COLO668 (cell line): ENCODE data around the gene NR5A1.

Source experiments
- DNase-seq: peaks from one replicate; lab custom pipeline; 2025; ENCODE audit not compliant: unreplicated experiment; lab: John Stamatoyannopoulos, UW

The NR5A1 gene

DNA sequence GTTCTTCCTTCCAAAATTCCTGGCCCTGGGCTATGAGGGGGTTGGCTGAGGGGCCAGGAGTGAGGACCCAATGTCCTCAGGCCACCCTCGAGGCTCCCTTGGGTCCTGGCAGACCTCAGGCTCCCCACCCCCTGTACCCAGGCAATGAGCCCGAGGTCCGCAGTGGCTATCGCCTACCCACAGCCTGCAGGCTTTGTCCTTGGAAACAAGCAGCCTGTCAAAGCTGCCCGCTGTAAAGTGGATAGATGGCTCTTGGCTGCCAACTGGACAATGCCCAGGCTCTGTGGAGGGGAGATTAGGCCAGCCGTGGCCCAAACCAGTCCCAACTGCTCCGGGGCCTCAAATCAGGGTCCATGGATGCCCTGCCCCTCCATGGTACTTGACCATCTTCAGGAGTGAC lies 59.2 kb downstream of the NR5A1 start:
- no peak for DNase-seq

DNA sequence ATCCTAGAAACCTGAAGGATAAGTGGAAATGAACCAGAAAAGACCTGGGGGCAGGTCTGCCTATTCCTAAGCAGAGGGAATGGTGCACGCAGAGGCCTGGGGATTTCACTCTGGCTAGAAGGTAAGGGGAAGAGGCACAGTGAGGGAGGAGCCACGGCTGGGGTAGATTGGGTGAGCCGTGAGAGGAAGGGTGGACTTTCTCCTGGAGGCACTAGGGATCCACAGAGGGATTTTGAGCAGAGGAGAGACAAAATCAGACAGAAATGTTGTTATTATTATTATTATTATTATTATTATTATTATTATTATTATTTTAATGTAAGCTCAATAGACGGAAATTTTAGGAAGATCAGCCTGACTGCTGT lies 59.9 kb downstream of the NR5A1 start:
- DNase-seq, result no peak

DNA sequence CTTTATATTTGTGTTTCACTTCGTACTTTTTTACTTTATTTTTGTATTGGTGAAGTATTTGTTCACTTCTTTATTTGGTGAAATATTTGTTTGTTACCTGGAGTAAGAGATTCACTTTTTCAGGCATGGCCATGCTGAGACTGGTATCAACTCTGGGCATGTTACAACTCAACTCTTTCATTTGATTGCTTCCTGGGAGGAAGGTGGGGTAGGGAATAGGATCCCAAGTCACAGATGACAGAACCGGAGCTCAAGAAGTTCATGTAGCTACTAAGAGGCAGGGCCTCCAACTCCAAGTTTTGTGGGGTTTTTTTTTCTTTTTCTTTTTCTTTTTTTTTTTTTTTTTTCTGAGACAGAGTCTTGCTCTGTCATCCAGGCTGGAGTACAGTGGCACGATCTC lies 63.0 kb downstream of the NR5A1 start:
- no peak for DNase-seq

DNA sequence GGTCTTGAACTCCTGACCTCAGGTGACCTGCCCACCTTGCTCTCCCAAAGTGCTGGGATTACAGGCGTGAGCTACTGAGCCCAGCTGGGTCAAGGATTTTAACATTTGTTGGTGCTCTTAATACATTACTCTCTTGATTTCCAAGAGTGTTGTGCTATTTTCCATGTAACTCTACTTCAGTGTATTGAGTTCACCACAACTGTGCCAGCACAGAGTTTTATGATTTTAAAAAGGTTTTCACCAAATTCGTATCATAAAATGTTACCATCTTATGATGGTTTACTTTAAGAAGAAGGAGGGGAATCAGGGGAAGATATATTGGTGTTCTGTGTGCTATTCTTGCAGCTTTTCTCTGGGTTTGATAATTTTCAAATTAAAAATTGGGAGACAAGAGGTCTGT lies 63.6 kb downstream of the NR5A1 start:
- no peak for DNase-seq

DNA sequence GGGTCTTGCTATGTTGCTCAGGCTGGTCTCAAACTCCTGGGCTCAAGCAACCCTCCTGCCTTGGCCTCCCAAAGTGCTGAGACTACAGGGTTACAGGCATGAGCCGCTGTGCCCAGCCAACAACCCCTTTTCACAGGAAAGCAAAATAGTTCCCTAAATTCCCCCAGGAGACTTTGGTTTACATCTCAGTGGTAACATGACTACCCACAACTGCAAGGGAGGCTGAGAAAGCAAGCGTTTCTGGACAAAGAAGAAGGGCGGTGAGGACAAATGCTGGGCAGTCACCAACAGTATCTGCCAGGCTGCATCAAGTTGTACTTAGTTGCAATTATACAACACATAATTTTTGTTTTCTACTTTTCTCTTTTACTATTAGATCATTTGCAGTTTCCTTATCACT lies 64.4 kb downstream of the NR5A1 start:
- DNase-seq, result no peak

DNA sequence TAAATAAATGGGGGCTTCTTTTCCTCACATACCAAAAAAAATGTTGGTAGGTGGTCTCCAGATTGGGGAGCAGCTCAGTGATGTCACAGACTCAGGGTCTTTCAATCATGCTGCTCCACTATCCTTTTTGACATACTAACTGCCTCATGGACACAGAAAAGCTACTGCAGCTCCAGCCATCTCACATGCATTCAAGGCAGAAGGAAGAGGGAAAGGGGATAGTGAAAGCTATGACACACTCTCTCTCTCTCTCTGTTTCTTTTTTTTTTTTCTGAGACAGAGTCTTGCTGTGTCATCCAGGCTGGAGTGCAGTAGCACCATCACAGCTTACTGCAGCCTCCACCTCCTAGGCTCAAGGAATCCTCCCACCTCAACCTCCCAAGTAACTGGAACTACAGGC lies 64.8 kb downstream of the NR5A1 start:
- DNase-seq, result no peak

DNA sequence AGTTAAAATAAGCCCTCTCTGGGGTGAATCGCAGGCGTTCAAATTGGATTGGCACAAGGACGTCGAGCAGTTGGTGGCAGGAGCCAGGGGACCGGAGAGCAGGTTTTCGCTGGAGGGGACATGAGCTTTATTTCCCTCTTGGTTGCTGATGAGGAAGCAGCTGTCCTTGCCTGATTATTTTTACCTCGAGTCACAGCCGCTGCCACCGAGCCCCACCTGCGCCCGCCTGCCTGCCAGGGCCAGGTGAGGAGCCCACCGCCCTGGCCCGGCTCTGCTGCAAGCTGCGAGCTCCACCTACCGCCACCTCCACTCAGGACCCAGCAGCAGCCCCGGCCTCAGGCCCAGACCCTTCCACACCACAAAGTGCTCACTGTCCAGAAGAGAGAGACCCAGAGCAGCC lies 65.9 kb downstream of the NR5A1 start:
- DNase-seq, result no peak

DNA sequence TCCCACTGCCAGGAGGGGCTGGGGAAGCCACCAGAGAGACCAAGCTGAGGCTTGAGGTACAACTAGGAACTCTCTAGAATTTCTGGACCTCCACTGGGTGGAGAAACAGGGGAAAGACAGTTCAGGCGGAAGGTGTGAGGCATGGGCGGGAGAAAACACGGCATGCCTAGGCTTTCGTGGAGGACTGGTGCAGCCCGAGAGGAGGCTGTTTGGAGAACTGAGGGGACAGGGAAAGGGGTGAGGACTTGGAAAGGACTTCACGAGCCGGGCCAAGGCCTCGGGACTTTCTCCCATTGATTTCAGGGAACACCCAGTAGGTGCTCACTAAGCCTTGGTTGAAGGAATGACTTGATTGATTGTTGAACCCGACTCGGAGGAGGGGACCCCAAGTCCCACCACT lies 66.4 kb downstream of the NR5A1 start:
- no peak for DNase-seq

DNA sequence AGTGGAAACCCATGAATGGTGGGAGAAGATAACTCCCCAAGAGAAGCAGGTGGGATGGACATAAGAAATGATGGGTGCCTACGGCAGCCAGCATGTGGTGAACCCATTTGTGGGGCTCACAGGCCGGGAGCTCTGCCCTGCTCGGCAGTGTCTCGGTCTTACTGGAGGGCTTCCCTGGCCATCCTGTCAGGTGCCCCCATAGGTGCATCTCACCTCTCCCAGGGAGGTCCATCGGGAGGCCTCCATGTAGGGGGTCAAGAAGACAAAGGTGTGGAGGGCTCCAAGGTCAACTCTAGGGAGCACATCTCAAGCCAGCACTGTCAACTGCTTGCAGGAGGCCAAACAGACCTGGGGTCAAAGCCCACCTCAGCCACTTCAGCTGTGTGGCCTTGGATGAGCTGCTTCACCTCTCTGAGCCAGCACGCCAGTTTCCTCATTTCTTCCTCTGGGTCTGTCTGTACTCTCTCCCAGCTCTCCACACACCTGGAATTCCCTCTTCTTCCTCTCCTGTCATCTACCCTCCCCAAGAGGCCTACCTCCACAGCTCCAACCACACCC lies 67.4 kb downstream of the NR5A1 start:
- DNase-seq, result no peak

DNA sequence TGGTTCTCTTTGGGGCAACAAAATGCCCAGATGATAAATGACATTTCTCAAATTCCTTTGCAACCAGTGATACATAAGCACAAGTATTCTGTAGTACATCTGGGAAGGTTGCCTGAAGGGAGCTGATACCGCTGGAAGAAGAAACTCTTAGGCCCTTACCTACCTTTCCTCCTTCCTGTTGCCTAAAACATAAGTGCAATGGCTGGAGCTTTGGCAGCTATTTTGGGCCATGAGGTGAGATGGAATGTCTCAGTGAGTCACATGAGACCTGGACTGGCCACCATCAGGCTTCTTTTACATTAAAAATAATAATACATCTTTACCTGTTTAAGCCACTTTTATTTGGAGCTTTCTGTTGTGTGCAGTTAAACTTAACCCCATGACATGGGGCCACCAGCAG lies 68.1 kb downstream of the NR5A1 start:
- DNase-seq, result no peak

DNA sequence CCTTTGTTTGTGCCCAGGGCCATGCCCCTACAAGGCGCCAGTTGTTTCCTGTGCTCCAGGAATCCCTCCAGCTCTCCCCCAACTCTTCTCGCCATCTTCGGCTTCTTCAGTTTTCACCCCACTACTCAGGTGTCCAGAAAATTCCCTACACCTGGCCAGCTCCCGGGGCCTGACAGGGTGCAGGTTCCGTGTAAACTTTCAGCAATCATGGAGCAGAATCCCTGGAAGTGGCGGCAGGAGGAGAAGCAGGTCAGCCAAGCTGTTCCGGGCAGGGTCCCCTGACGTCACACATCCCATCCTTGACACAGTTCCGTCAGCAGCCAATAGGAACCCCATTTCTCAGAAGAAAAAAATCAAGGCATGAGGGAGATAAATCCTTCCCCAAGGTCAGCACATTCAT lies 69.1 kb downstream of the NR5A1 start:
- DNase-seq, result no peak

DNA sequence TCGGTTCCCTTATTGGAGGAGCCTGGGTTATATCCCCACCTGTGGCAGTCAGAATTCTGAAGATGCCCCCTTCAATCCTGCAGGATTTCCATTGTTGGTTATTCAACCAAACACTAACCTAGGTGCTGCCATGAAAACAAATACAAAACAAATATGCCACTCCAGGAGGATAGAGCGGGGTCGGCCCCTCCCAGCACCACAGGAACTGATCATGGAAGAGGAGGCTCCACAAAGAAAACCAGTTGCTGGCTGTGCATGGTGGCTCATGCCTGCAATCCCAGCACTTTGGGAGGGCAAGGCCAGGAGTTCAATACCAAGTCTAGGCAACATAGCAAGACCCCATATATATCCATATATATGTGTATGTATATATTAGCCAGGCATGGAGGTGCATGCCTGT lies 70.1 kb downstream of the NR5A1 start:
- DNase-seq, result no peak

DNA sequence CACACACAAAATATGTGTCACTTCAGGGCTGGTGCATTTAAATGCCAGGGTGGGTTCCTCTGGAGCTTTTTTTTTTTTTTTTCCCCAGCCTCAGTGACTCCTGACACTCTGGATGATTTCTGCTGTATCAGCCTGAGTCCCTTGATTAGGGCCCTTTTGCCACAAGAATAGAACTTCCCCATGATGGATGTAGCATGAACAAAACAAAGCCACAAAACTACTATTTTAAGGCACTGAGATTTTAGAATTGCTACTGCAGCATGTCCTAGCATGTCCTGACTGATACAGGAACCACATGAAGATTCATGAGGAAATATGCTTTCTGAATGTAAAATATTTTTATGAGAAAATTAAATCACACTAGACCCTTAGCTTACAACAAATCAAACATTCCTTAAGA lies 70.9 kb downstream of the NR5A1 start:
- no peak for DNase-seq
